ENCODE results near the gene SMARCAL1. TPM values are rescaled to one million over a fixed set of nuclear protein-coding genes. Genes with fewer than 3 reads are reported as not detected.
"Not testable (repeated sequence)": the region's sequence is repeated elsewhere in the genome, so short reads cannot be mapped to it uniquely, and the experiment has no call there.

The SMARCAL1 gene
- total and polyA plus RNA-seq, 5 donors from 2014 or later = 19.8 to 25.1 (median 24.1) TPM

DNA sequence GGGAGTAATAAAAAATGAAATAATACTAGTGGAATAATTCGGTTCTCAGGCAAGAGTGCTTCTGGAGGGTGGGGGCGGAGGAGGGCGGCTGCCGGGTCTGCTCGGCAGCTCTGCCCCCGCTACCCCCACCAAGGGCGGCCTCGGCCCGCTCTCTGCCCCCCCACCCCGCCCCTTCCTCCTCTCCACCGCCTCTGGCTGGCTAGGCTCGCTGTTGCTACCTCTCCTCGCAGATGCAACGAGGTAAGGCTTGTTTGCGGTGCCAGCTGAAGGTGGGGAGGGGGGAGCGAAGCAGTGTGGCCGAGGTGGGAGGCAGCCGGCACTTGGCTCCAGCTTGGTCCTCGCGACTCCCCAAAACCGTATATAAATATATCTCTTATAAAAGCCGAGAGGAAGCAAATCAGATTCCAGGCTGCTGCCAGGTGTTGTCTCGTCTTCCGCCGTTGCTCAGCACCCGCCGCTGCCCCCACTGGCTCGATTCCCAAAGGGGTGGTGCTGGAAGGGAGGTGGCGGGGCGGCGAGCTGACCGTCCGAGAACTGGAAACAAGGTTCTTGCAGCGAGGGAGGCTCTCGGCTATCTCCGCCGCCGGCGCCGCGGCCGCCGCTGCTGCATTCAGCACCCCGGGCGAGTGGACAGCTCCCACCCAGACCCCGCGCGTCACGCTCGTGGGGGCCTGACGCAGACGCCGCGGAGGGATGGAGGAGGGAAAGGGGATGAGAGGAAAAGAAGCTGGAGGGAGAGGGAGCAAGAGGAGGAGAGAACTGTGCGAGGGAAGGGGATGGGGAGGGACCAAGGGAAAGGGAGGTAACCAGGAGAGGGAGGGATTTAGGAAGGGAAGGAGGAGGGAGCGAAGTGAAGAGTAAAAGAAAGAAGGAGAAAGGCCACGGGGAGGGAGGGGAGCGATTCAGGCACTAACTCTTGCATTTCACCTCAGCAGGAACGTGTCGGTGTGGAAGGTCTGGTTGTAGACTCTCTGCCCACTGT is 40.3 kb upstream of the SMARCAL1 start, which contains the start of gene MARCHF4:
TSS of gene MARCHF4 (minus strand) at position 763 of the 982 bp plus-strand sequence. CDS start 2,223 bp downstream, outside the sequence.
- H3K9me3 ChIP-seq (ENCODE audit: control insufficient read depth in 2 of 2, low read length in 2 of 2) = no peaks in the 10 kb centered on the region
- peak; percentile 73 to 75 for ATAC-seq (ENCODE audit: low read depth in 2 of 2)
- no peak within 1 kb of the TSS for H3K4me3 ChIP-seq (ENCODE audit: low read depth, low read length)

DNA sequence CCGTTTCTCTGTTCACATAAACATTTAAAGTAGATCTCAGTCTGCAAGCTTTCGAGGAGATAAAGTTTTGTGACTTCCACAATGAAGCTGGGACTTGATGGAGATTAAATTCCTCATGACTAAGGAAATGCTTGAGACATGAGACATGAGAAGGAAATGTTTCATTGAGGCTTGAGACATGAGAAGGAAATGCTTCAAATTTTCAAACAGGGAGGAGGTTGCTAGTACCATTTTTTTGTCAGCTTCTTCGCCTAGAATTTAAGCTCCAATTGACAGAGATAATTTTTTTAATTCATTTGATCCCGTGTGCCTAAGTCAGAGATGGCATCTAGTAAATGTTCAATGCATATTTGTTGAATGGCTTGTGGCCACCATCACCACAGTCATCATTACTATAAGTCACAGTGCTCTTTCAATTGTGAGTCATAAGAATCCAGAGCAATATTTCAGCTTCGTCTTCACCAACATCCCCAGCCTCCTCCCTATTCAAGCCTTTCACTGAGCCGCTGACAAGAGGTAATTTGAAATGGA is 39.5 kb upstream of the SMARCAL1 start:
- H3K4me3 Mint-ChIP-seq = peak overlapping the region in 2 of 4 donors; percentile 52 to 70
- DNase-seq (no peak), ATAC-seq (ENCODE audit: low read depth in 2 of 2) (no peak)
- no peak overlapping the region for H3K27ac Mint-ChIP-seq
- no peaks in the 10 kb centered on the region for H3K36me3 Mint-ChIP-seq
- Histone ChIP-seq H3K36me3 (ENCODE audit: control insufficient read depth, insufficient read depth, low read length) (no peaks in the 10 kb centered on the region), H3K27ac (ENCODE audit: insufficient read depth, low read length, poor library complexity, severe bottlenecking) (no peak overlapping the region), H3K9me3 (ENCODE audit: control insufficient read depth in 2 of 2, low read length in 2 of 2) (no peaks in the 10 kb centered on the region), H3K4me3 (ENCODE audit: low read depth, low read length) (no peak overlapping the region), H3K4me1 (ENCODE audit: control insufficient read depth, insufficient read depth, low read length, poor library complexity, severe bottlenecking) (peaks cover 13% of the 10 kb centered on the region), H3K27me3 (ENCODE audit: control insufficient read depth, insufficient read depth, low read length) (peaks cover 32% of the 10 kb centered on the region)
- peaks cover 63% of the 10 kb centered on the region for H3K27me3 Mint-ChIP-seq
- peaks cover 0 to 8% (median 0%) of the 10 kb centered on the region in 7 donors for H3K9me3 Mint-ChIP-seq
- peaks cover 0 to 23% (median 6%) of the 10 kb centered on the region in 4 donors for H3K4me1 Mint-ChIP-seq

More for the DNA sequence above, 40.3 kb upstream of the SMARCAL1 start, which contains the start of gene MARCHF4:
- Mint-ChIP-seq H3K36me3 (no peaks in the 10 kb centered on the region), H3K9me3 (peaks cover 0 to 8% (median 0%) of the 10 kb centered on the region in 7 donors), H3K27me3 (peaks cover 69% of the 10 kb centered on the region), H3K4me1 (peaks cover 0 to 23% (median 6%) of the 10 kb centered on the region in 4 donors), H3K4me3 (peak within 1 kb of the TSS in 3 of 4 donors; percentile 16 to 70 (median 52)), H3K27ac (no peak within 1 kb of the TSS)
- Histone ChIP-seq H3K27me3 (ENCODE audit: control insufficient read depth, insufficient read depth, low read length) (peaks cover 37% of the 10 kb centered on the region), H3K36me3 (ENCODE audit: control insufficient read depth, insufficient read depth, low read length) (no peaks in the 10 kb centered on the region), H3K27ac (ENCODE audit: insufficient read depth, low read length, poor library complexity, severe bottlenecking) (no peak within 1 kb of the TSS), H3K4me1 (ENCODE audit: control insufficient read depth, insufficient read depth, low read length, poor library complexity, severe bottlenecking) (peaks cover 13% of the 10 kb centered on the region)
- peak; percentile 18 to 65 (median 42) for DNase-seq

DNA sequence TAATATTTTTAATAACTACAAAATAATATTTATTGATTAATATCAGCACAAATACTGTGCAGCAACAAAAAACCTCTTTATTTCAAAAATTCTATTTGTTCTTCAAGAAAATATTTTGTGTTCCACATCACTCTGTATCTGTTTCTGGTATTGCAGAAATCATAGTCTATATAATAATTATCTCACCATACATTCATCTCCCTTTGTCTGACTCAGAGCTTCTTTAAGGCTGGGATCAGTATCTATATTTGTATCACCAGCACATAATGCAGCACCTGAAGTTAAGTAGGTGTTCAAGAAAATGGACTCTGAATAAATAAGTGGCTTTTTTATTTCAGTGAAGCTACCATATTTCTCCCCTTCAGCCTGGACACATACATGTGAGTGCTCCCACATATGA is 38.4 kb upstream of the SMARCAL1 start:
- H3K27me3 Mint-ChIP-seq = peaks cover 55% of the 10 kb centered on the region
- no peaks in the 10 kb centered on the region for H3K9me3 ChIP-seq (ENCODE audit: control insufficient read depth in 2 of 2, low read length in 2 of 2)
- no peak for ATAC-seq (ENCODE audit: low read depth in 2 of 2)

DNA sequence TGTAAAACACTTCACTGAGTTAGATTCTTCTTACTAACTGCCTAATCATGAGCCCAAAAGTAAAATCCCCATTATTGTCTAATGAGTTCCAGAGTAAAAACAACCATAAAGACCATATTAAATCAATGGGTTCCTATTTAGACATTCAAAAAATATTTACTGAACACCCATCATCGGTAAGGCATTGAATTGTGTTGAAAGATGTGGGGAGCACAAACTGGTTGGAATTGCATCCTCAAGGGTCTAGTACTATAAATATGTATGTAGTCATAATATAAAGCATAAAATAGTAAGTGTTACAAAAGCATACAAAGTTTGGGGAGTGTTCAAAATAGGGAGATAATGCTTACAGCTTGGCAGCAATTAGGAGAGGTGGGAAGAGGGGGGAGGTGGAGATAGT is 37.0 kb upstream of the SMARCAL1 start:
- H3K27me3 Mint-ChIP-seq = peaks cover 54% of the 10 kb centered on the region
- no peaks in the 10 kb centered on the region for H3K36me3 Mint-ChIP-seq

More for the DNA sequence above, 38.4 kb upstream of the SMARCAL1 start:
- Mint-ChIP-seq H3K36me3 (no peaks in the 10 kb centered on the region), H3K4me3 (no peak overlapping the region), H3K9me3 (peaks cover 0 to 9% (median 0%) of the 10 kb centered on the region in 7 donors), H3K27ac (no peak overlapping the region), H3K4me1 (peaks cover 0 to 23% (median 6%) of the 10 kb centered on the region in 4 donors)
- Histone ChIP-seq H3K27ac (ENCODE audit: insufficient read depth, low read length, poor library complexity, severe bottlenecking) (no peak overlapping the region), H3K27me3 (ENCODE audit: control insufficient read depth, insufficient read depth, low read length) (peaks cover 23% of the 10 kb centered on the region), H3K36me3 (ENCODE audit: control insufficient read depth, insufficient read depth, low read length) (no peaks in the 10 kb centered on the region), H3K4me3 (ENCODE audit: low read depth, low read length) (no peak overlapping the region), H3K4me1 (ENCODE audit: control insufficient read depth, insufficient read depth, low read length, poor library complexity, severe bottlenecking) (peaks cover 13% of the 10 kb centered on the region)
- DNase-seq = no peak

DNA sequence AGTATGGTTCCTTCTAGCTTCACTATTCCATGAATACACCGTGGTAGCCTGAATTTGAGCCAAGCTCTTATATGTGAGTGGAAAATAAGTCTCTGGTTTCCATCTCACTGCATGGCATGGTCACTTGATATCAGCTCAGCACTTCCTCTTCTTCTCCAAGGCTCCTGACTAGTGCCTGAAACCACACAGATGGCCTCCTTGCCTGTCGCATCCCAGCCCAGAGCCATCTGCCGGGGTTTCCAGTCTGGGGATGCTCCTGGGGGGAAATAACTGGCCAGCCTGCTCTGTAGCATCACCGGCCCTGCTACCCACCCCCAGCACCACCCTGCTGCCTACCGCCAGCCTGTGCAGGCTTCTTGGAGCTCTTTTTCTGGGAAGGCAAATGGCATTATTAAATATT is 32.3 kb upstream of the SMARCAL1 start:
- no peak for ATAC-seq (ENCODE audit: low read depth in 2 of 2)
- no peaks in the 10 kb centered on the region for H3K36me3 Mint-ChIP-seq
- Histone ChIP-seq H3K4me1 (ENCODE audit: control insufficient read depth, insufficient read depth, low read length, poor library complexity, severe bottlenecking) (no peaks in the 10 kb centered on the region), H3K27ac (ENCODE audit: insufficient read depth, low read length, poor library complexity, severe bottlenecking) (no peak overlapping the region), H3K9me3 (ENCODE audit: control insufficient read depth in 2 of 2, low read length in 2 of 2) (no peaks in the 10 kb centered on the region), H3K27me3 (ENCODE audit: control insufficient read depth, insufficient read depth, low read length) (no peaks in the 10 kb centered on the region), H3K4me3 (ENCODE audit: low read depth, low read length) (no peak overlapping the region), H3K36me3 (ENCODE audit: control insufficient read depth, insufficient read depth, low read length) (no peaks in the 10 kb centered on the region)
- H3K27ac Mint-ChIP-seq = no peak overlapping the region
- DNase-seq = no peak
- H3K4me3 Mint-ChIP-seq = no peak overlapping the region
- H3K4me1 Mint-ChIP-seq = no peaks in the 10 kb centered on the region
- H3K9me3 Mint-ChIP-seq = peaks cover 0 to 3% (median 0%) of the 10 kb centered on the region in 7 donors
- H3K27me3 Mint-ChIP-seq = peaks cover 26% of the 10 kb centered on the region

More for the DNA sequence above, 37.0 kb upstream of the SMARCAL1 start:
- Mint-ChIP-seq H3K4me1 (peaks cover 0 to 23% (median 6%) of the 10 kb centered on the region in 4 donors), H3K4me3 (no peak overlapping the region), H3K9me3 (peaks cover 0 to 8% (median 0%) of the 10 kb centered on the region in 7 donors), H3K27ac (no peak overlapping the region)
- H3K4me3 ChIP-seq (ENCODE audit: low read depth, low read length) = no peak overlapping the region
- H3K27me3 ChIP-seq (ENCODE audit: control insufficient read depth, insufficient read depth, low read length) = peaks cover 18% of the 10 kb centered on the region
- H3K4me1 ChIP-seq (ENCODE audit: control insufficient read depth, insufficient read depth, low read length, poor library complexity, severe bottlenecking) = peaks cover 13% of the 10 kb centered on the region
- no peak overlapping the region for H3K27ac ChIP-seq (ENCODE audit: insufficient read depth, low read length, poor library complexity, severe bottlenecking)
- ATAC-seq (ENCODE audit: low read depth in 2 of 2) (no peak), DNase-seq (no peak)
- H3K9me3 ChIP-seq (ENCODE audit: control insufficient read depth in 2 of 2, low read length in 2 of 2) = no peaks in the 10 kb centered on the region
- no peaks in the 10 kb centered on the region for H3K36me3 ChIP-seq (ENCODE audit: control insufficient read depth, insufficient read depth, low read length)

DNA sequence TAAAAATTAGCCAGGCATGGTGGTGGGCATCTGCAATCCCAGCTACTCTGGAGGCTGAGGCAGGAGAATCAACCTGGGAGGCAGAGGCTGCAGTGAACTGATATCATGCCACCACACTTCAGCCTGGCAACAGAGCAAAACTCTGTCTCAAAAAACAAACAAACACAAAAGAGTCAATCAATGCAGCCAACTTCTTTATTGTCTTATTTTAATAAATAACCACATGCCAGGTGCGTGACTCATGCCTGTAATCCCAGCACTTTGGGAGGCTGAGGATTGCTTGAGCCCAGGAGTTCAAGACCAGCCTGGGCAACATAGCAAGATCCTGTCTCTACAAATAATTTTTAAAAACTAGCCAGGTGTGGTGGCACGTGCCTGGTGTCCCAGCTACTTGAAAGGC is 27.9 kb upstream of the SMARCAL1 start:
- H3K4me1 Mint-ChIP-seq = peaks cover 7 to 17% (median 14%) of the 10 kb centered on the region in 4 donors
- not testable (repeated sequence) for H3K27me3 ChIP-seq (ENCODE audit: control insufficient read depth, insufficient read depth, low read length); H3K9me3 ChIP-seq (ENCODE audit: control insufficient read depth in 2 of 2, low read length in 2 of 2); DNase-seq; H3K36me3 ChIP-seq (ENCODE audit: control insufficient read depth, insufficient read depth, low read length); H3K36me3 Mint-ChIP-seq; H3K27ac ChIP-seq (ENCODE audit: insufficient read depth, low read length, poor library complexity, severe bottlenecking); H3K27me3 Mint-ChIP-seq; H3K27ac Mint-ChIP-seq; H3K4me3 Mint-ChIP-seq; ATAC-seq (ENCODE audit: low read depth in 2 of 2); H3K9me3 Mint-ChIP-seq; H3K4me3 ChIP-seq (ENCODE audit: low read depth, low read length)
- H3K4me1 ChIP-seq (ENCODE audit: control insufficient read depth, insufficient read depth, low read length, poor library complexity, severe bottlenecking) = peaks cover 10% of the 10 kb centered on the region

DNA sequence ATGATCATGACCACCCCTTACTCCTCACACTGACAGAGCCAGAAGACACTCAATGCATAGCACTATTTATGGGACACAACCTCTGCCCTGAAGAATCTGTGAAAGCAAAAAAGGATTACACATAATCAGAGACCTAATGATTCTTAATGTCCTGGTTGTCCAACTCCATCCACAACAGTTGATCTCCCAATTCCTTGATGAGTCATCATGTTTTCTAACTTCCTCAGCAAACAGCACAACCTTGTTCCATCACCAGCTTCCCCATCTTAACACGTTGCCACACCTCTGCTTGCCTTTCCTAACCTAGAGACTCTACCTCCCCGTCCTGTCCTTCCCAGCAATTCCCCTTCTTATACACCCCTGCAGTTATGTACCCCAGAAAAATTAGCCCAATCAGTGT is 26.8 kb upstream of the SMARCAL1 start:
- no peak for DNase-seq
- Mint-ChIP-seq H3K4me3 (no peak overlapping the region), H3K4me1 (peaks cover 7 to 17% (median 14%) of the 10 kb centered on the region in 4 donors), H3K27me3 (no peaks in the 10 kb centered on the region), H3K27ac (no peak overlapping the region), H3K36me3 (no peaks in the 10 kb centered on the region), H3K9me3 (peaks cover 0 to 5% (median 0%) of the 10 kb centered on the region in 7 donors)
- ATAC-seq (ENCODE audit: low read depth in 2 of 2) = no peak
- peaks cover 10% of the 10 kb centered on the region for H3K4me1 ChIP-seq (ENCODE audit: control insufficient read depth, insufficient read depth, low read length, poor library complexity, severe bottlenecking)
- H3K4me3 ChIP-seq (ENCODE audit: low read depth, low read length) = no peak overlapping the region
- no peaks in the 10 kb centered on the region for H3K9me3 ChIP-seq (ENCODE audit: control insufficient read depth in 2 of 2, low read length in 2 of 2)
- H3K27ac ChIP-seq (ENCODE audit: insufficient read depth, low read length, poor library complexity, severe bottlenecking) = no peak overlapping the region
- no peaks in the 10 kb centered on the region for H3K27me3 ChIP-seq (ENCODE audit: control insufficient read depth, insufficient read depth, low read length)
- H3K36me3 ChIP-seq (ENCODE audit: control insufficient read depth, insufficient read depth, low read length) = no peaks in the 10 kb centered on the region
